Gastroesophageal sphincter (tissue), 3 donors: ENCODE data around the gene TRIM15.

ENCODE experiments used
- EP300 ChIP-seq: sonication (generic); formaldehyde crosslinking; IDR thresholded peaks from one replicate; pipeline ENCODE4 v1.6.1; 2017; ENCODE audit warnings: antibody characterized with exemption, mild to moderate bottlenecking
- TF ChIP-seq, protein P1 (sequence below), 4 experiments: fragments of 200-600 bp in 2 of 4; fragments of 450-650 bp in 2 of 4; sonication (generic) in 1 of 4; IDR thresholded peaks; one replicate each; pipeline ENCODE4 v1.5.1; 2017 to 2019; ENCODE audit warnings: antibody characterized with exemption in 4 of 4, mild to moderate bottlenecking in 2 of 4, moderate library complexity in 2 of 4

- TF ChIP-seq EP300, result no peak
- TF ChIP-seq, protein P1, sequence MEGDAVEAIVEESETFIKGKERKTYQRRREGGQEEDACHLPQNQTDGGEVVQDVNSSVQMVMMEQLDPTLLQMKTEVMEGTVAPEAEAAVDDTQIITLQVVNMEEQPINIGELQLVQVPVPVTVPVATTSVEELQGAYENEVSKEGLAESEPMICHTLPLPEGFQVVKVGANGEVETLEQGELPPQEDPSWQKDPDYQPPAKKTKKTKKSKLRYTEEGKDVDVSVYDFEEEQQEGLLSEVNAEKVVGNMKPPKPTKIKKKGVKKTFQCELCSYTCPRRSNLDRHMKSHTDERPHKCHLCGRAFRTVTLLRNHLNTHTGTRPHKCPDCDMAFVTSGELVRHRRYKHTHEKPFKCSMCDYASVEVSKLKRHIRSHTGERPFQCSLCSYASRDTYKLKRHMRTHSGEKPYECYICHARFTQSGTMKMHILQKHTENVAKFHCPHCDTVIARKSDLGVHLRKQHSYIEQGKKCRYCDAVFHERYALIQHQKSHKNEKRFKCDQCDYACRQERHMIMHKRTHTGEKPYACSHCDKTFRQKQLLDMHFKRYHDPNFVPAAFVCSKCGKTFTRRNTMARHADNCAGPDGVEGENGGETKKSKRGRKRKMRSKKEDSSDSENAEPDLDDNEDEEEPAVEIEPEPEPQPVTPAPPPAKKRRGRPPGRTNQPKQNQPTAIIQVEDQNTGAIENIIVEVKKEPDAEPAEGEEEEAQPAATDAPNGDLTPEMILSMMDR (IDR thresholded peaks at IDR 0.05), result no peak
These were observed 20.7 kb upstream of the TRIM15 start for GRCh38 chr6:30142665-30143064.
